DMS 273 (cell line): ENCODE results near the gene SLC4A8.
A peak's percentile ranks its signal among the peaks of the same experiment; 100 is the strongest.

Experiments
- DNase-seq: peaks from one replicate; lab custom pipeline; 2025; ENCODE audit not compliant: unreplicated experiment; lab: John Stamatoyannopoulos, UW

SLC4A8 gene

GRCh38 chr12:51424662-51425539 lies at the start of gene SLC4A8:
Gene SLC4A8, plus strand, starts transcription at chr12:51424831. Its CDS starts 157 bp downstream, at chr12:51424988.
- DNase-seq, result peak; percentile 96

- no peak for DNase-seq
Measured at GRCh38 chr12:51374856-51375255, 49.8 kb upstream of the SLC4A8 start.

GRCh38 chr12:51377099-51377984 lies 47.3 kb upstream of the SLC4A8 start:
- DNase-seq, result peak; percentile 61

GRCh38 chr12:51378749-51379148 lies 45.9 kb upstream of the SLC4A8 start:
- no peak for DNase-seq

- DNase-seq, result no peak
Measured at GRCh38 chr12:51379571-51379970, 45.1 kb upstream of the SLC4A8 start.

- DNase-seq, result no peak
Measured at GRCh38 chr12:51381226-51382079, 43.2 kb upstream of the SLC4A8 start.

GRCh38 chr12:51382173-51382572 lies 42.5 kb upstream of the SLC4A8 start:
- DNase-seq, result no peak

- no peak for DNase-seq
Measured at GRCh38 chr12:51383269-51383905, 41.2 kb upstream of the SLC4A8 start.

- no peak for DNase-seq
Measured at GRCh38 chr12:51386351-51386750, 38.3 kb upstream of the SLC4A8 start.

- peak; percentile 33 for DNase-seq
Measured at GRCh38 chr12:51388069-51388799, 36.4 kb upstream of the SLC4A8 start.

- DNase-seq, result no peak
Measured at GRCh38 chr12:51388846-51389245, 35.8 kb upstream of the SLC4A8 start.

GRCh38 chr12:51389302-51389999 lies 35.2 kb upstream of the SLC4A8 start:
- peak; percentile 6 for DNase-seq

- DNase-seq, result no peak
Measured at GRCh38 chr12:51390457-51390856, 34.2 kb upstream of the SLC4A8 start.

GRCh38 chr12:51390891-51391282 lies 33.7 kb upstream of the SLC4A8 start:
- no peak for DNase-seq

- DNase-seq, result peak; percentile 48
Measured at GRCh38 chr12:51391283-51392123, 33.1 kb upstream of the SLC4A8 start, which contains the start of gene GALNT6. Gene GALNT6, minus strand, starts transcription at chr12:51391406. Its CDS starts 11,625 bp downstream, at chr12:51379781.

GRCh38 chr12:51392556-51393237 lies 31.9 kb upstream of the SLC4A8 start:
- no peak for DNase-seq
